Stimulated activated naive CD4-positive, alpha-beta T cell (primary cell): Measurements from ENCODE around the gene EMCN.
"Not testable (repeated sequence)": the region's sequence is repeated elsewhere in the genome, so short reads cannot be mapped to it uniquely, and the experiment has no call there.

Source experiments
- DNase-seq, 6 experiments: peaks; one replicate each; lab custom pipeline; 2025; lab: John Stamatoyannopoulos, UW

Gene EMCN

GRCh38 chr4:100380401-100380800 lies 137.4 kb downstream of the EMCN start:
- not testable (repeated sequence) for DNase-seq

DNA sequence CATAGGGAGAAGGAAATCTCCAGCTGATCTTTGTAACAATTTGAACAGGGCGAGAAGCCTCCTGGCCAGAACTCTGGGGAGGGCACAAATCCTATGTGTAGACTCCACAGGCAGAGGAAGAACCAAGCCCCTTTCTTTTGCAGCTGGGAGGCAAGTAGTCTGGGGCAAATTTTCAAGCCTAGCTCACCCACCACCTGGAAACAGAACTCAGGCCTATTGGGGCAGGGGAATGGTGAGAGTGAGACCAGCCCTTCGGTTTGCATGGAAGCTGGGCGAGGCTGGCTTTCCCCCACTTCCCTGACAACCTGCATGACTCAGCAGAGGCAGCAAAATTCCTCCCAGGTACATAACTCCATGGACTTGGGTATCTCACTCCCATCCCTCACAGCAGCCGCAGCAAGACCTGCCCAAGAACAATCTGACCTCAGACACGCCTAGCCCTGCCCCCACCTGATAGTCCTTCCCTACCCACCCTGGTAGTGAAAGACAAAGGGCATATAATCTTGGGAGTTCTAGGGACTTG lies 138.2 kb downstream of the EMCN start:
- no peak for DNase-seq

DNA sequence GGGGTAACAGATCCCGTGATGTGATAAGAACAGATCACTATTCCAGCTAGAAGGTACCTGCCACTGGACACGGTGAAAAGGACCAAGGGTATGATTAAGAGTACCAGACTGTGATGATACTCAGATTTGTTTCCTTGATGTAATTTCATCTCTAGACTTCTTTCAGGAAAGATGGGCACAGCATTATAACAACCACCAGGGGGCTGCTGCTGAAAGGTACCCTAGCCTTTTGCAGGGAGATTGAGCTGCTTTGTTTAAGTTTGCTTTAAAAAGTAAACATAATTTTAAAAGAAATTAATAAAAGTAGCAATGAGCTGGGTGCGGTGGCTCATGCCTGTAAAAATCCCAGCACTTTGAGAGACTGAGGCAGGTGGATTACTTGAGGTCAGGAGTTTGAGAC lies 145.4 kb downstream of the EMCN start:
- DNase-seq: no peak

GRCh38 chr4:100369871-100370270 lies 148.0 kb downstream of the EMCN start:
- DNase-seq: no peak

DNA sequence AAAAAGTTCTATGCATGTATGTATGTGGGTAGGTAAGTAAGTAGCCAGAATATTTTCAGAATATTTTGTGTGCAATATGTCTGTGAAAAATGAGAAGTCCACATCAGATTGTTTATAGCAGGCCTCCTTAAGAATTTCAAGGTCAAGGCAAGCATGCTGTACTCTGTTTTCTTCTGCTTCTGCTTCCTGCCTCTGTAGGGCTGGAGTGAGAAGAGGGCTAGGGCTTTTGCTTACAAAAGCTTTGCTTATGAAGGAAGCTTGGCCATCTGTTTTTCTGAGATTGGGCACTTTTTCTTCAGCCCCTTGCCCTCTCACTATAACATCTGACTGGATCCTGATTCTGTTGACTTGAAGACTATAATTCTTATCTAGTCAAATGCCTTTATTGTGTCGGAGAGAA lies 150.4 kb downstream of the EMCN start:
- no peak for DNase-seq

- no peak for DNase-seq
Measured at GRCh38 chr4:100366213-100366612, 151.6 kb downstream of the EMCN start.

- DNase-seq: no peak
Measured at GRCh38 chr4:100362366-100362765, 155.5 kb downstream of the EMCN start.

GRCh38 chr4:100361336-100361735 lies 156.5 kb downstream of the EMCN start:
- no peak for DNase-seq

DNA sequence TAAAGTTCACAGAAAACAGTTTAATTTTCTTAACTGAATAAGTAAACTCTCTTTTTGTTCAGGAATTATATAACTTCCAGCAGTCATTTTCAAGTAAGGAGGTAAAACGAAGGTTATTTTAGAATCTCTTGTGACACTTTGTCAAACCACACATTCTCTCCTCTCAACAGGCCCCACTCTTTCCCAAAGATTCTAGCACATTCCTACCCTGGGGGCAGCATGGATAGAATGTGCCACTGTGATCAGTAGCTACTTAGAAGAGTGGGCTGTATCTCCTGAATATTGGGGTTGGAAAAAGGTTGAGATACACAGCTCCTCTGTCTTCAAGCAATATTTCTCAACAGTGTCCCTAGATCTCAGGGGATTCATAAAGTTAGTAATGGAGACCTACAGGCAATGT lies 157.6 kb downstream of the EMCN start:
- DNase-seq: no peak

- DNase-seq: no peak
Measured at GRCh38 chr4:100359441-100359840, 158.4 kb downstream of the EMCN start.

- no peak for DNase-seq
Measured at GRCh38 chr4:100357542-100357941, 160.3 kb downstream of the EMCN start.

DNA sequence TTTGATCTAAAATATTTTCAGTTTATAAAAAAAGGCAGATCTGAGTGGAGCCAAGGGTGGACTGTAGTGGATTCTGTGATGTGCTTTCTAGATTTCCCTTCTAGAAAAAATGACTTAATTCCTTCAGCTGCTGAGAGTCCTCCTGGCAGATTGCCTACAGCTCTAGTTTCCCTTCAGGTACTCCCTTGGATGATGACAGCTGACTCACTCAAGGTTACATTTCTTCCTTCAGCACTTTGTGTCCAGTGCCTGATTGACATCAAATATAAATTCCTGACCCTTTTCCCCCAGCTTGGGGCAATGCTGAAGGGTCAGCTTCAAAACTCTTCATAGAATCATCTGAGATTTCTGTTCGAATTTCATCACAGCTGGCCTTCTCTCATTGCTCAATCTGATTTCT lies 161.7 kb downstream of the EMCN start:
- DNase-seq: no peak

GRCh38 chr4:100352352-100352751 lies 165.5 kb downstream of the EMCN start:
- not testable (repeated sequence) for DNase-seq

- DNase-seq: no peak
Measured at GRCh38 chr4:100348473-100348872, 169.3 kb downstream of the EMCN start.

- DNase-seq: no peak
Measured at GRCh38 chr4:100347241-100347640, 170.6 kb downstream of the EMCN start.

GRCh38 chr4:100345585-100345984 lies 172.2 kb downstream of the EMCN start:
- no peak for DNase-seq
